ENCODE data around the gene CCDC85C.

Gene CCDC85C

DNA sequence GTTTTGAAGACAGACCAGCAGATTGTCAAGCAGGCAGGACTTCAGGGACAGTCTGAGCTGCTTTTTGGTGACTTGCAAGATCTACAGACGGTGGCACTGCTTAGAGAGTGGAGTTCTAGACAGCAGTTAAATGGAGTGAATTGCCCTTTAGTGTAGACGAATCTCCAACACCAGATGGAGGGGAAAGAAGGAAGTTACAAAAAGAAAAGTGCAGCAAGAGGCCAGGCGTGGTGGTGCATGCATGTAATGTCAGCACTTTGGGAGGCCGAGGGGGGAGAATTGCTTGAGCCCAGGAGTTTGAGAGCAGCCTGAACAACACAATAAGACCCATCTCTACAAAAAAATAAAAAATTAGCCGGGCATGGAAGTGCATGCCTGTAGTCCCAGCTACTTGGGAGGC, 32.5 kb upstream of the CCDC85C start:
- Histone ChIP-seq H3K36me3 (ENCODE audit: insufficient read depth) (no peaks in the 10 kb centered on the region), H3K79me2 (ENCODE audit: insufficient read depth, low read depth) (no peaks in the 10 kb centered on the region), H3K4me1 (ENCODE audit: low read depth, poor library complexity, severe bottlenecking) (no peaks in the 10 kb centered on the region), H3K4me2 (no peak overlapping the region), H4K20me1 (ENCODE audit: insufficient read depth) (no peaks in the 10 kb centered on the region), H3K4me3 (IDR thresholded peaks at IDR 0.05; ENCODE audit: insufficient read depth, low read depth, low read length) (no peak overlapping the region), H2AFZ (ENCODE audit: low read depth) (no peak overlapping the region), H3K27ac (no peak overlapping the region), H3K27me3 (ENCODE audit: insufficient read depth, low read depth) (no peaks in the 10 kb centered on the region), H3K9ac (no peak overlapping the region)
- TF ChIP-seq, protein P1, sequence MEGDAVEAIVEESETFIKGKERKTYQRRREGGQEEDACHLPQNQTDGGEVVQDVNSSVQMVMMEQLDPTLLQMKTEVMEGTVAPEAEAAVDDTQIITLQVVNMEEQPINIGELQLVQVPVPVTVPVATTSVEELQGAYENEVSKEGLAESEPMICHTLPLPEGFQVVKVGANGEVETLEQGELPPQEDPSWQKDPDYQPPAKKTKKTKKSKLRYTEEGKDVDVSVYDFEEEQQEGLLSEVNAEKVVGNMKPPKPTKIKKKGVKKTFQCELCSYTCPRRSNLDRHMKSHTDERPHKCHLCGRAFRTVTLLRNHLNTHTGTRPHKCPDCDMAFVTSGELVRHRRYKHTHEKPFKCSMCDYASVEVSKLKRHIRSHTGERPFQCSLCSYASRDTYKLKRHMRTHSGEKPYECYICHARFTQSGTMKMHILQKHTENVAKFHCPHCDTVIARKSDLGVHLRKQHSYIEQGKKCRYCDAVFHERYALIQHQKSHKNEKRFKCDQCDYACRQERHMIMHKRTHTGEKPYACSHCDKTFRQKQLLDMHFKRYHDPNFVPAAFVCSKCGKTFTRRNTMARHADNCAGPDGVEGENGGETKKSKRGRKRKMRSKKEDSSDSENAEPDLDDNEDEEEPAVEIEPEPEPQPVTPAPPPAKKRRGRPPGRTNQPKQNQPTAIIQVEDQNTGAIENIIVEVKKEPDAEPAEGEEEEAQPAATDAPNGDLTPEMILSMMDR (conservative IDR thresholded peaks at IDR 0.05; ENCODE audit: low read depth, low read length): no peak

DNA sequence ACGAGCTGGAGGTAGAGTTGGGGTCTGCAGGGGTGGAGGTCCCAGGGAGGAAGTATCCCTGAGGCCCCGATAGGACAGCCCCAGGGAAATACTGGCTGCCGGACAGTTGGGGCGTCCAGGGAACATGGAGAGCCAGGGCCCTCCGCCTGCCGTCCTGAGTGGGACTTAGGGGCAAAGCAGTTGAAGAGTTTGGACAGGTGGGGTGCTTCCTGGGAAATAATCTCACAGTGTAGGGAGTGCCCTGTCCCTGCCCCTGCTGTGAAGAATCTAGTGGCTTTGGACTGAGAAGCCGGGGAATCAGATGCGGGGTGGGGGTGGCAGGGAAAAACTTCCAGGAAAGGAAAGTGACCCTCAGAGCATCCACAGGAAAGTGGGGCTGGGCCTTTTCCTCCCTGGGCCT, 31.1 kb upstream of the CCDC85C start:
- Histone ChIP-seq H3K4me1 (ENCODE audit: low read depth, poor library complexity, severe bottlenecking) (no peaks in the 10 kb centered on the region), H4K20me1 (ENCODE audit: insufficient read depth) (no peaks in the 10 kb centered on the region), H3K36me3 (ENCODE audit: insufficient read depth) (no peaks in the 10 kb centered on the region), H3K79me2 (ENCODE audit: insufficient read depth, low read depth) (no peaks in the 10 kb centered on the region), H3K27me3 (ENCODE audit: insufficient read depth, low read depth) (no peaks in the 10 kb centered on the region), H2AFZ (ENCODE audit: low read depth) (no peak overlapping the region), H3K4me3 (IDR thresholded peaks at IDR 0.05; ENCODE audit: insufficient read depth, low read depth, low read length) (no peak overlapping the region), H3K4me2 (no peak overlapping the region), H3K27ac (no peak overlapping the region), H3K9ac (no peak overlapping the region)
- TF ChIP-seq, protein P1 (conservative IDR thresholded peaks at IDR 0.05; ENCODE audit: low read depth, low read length): no peak

DNA sequence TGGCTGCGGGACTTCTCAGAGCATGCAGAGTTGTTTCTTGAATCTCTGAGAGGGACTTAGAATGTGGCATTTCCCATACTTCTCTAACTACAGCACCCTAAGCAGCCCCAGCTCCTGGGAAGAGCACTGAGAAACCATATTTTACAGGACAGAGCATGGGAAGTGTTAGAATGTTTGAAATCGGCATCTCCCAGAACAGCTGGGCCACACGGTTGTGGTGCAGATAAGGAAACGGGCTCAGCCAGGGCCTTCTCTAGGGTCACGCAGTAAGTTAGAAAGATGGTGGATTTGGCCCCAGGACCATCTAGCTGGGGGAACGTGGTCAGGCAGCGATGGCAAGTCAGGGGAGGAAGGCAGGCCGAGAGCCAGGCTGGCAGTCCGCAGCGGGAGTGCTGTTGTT, 30.4 kb upstream of the CCDC85C start:
- Histone ChIP-seq H3K27ac (no peak overlapping the region), H3K4me2 (no peak overlapping the region), H3K79me2 (ENCODE audit: insufficient read depth, low read depth) (no peaks in the 10 kb centered on the region), H3K36me3 (ENCODE audit: insufficient read depth) (no peaks in the 10 kb centered on the region), H3K4me3 (IDR thresholded peaks at IDR 0.05; ENCODE audit: insufficient read depth, low read depth, low read length) (no peak overlapping the region), H3K4me1 (ENCODE audit: low read depth, poor library complexity, severe bottlenecking) (no peaks in the 10 kb centered on the region), H4K20me1 (ENCODE audit: insufficient read depth) (no peaks in the 10 kb centered on the region), H3K9ac (no peak overlapping the region), H2AFZ (ENCODE audit: low read depth) (no peak overlapping the region), H3K27me3 (ENCODE audit: insufficient read depth, low read depth) (no peaks in the 10 kb centered on the region)
- TF ChIP-seq, protein P1 (conservative IDR thresholded peaks at IDR 0.05; ENCODE audit: low read depth, low read length): no peak

DNA sequence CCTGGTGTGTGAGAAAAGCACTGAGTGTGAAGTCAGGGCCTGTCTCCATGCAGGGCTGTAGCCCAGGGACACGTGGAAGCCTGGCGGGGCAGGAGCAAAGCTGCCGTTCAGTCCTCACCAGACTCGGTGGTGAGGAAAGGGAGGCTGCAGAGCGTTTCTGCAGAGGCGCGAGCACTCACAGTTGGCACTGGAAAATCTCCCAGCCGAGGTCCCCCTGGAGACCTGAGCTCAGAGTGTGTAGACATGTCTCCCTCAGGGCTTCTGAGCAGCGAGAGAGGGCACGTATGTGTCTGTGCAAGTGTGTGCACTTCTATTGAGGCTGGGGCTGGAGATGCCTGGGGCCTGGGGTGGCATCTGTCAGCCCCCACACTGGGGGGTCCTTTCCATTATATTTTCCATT, 29.9 kb upstream of the CCDC85C start:
- Histone ChIP-seq H3K79me2 (ENCODE audit: insufficient read depth, low read depth) (no peaks in the 10 kb centered on the region), H3K4me3 (IDR thresholded peaks at IDR 0.05; ENCODE audit: insufficient read depth, low read depth, low read length) (no peak overlapping the region), H3K27ac (no peak overlapping the region), H3K9ac (no peak overlapping the region), H2AFZ (ENCODE audit: low read depth) (no peak overlapping the region), H3K4me1 (ENCODE audit: low read depth, poor library complexity, severe bottlenecking) (peaks cover 3% of the 10 kb centered on the region), H3K36me3 (ENCODE audit: insufficient read depth) (no peaks in the 10 kb centered on the region), H3K4me2 (no peak overlapping the region), H4K20me1 (ENCODE audit: insufficient read depth) (no peaks in the 10 kb centered on the region), H3K27me3 (ENCODE audit: insufficient read depth, low read depth) (no peaks in the 10 kb centered on the region)
- TF ChIP-seq, protein P1 (conservative IDR thresholded peaks at IDR 0.05; ENCODE audit: low read depth, low read length): no peak

Measured in KMS-11 (cell line).